ENCODE measurements around the gene INHA.

Gene INHA

GRCh38 chr2:219572237-219573001 lies at the start of gene INHA:
INHA (plus strand) TSS chr2:219572310; CDS start chr2:219572375, 65 bp downstream.
- ChIA-PET CTCF (interaction anchor here (3.1 kb wide), 1 partner anchor 12 kb away, joined by 18 read pairs; no protein-coding TSS in a partner anchor), POLR2A (no interaction called here)
- no peak for DNase-seq (ENCODE audit: extremely low spot score)
- no peak for TF ChIP-seq CTCF (IDR thresholded peaks at IDR 0.05; ENCODE audit: control extremely low read depth, extremely low read depth, low read depth, missing control alignments)

GRCh38 chr2:219523031-219523671 lies 49.0 kb upstream of the INHA start:
- TF ChIP-seq CTCF (IDR thresholded peaks at IDR 0.05; ENCODE audit: control extremely low read depth, extremely low read depth, low read depth, missing control alignments): no peak
- POLR2A ChIA-PET: interaction anchor here (0.6 kb wide), 1 partner anchor 68 kb away, joined by 3 read pairs; no protein-coding TSS in a partner anchor
- CTCF ChIA-PET: interaction anchor here (1.0 to 9.9 kb wide), 5 partner anchors 19 to 121 kb away, joined by 3 to 325 read pairs (median 3); partner anchors contain the start of genes CHPF, GMPPA and TMEM198
- DNase-seq (ENCODE audit: extremely low spot score): no peak

GRCh38 chr2:219524817-219525216 lies 47.3 kb upstream of the INHA start:
- ChIA-PET CTCF (interaction anchor here (0.9 to 9.9 kb wide), 7 partner anchors 17 to 137 kb away, joined by 3 to 325 read pairs (median 4); partner anchors contain the start of genes CHPF, DNPEP, GMPPA and TMEM198), POLR2A (no interaction called here)
- no peak for DNase-seq (ENCODE audit: extremely low spot score)
- no peak for TF ChIP-seq CTCF (IDR thresholded peaks at IDR 0.05; ENCODE audit: control extremely low read depth, extremely low read depth, low read depth, missing control alignments)

GRCh38 chr2:219525533-219526232 lies 46.4 kb upstream of the INHA start:
- DNase-seq (ENCODE audit: extremely low spot score): no peak
- ChIA-PET POLR2A (no interaction called here), CTCF (interaction anchor here (0.9 to 9.9 kb wide), 10 partner anchors 7 to 164 kb away, joined by 3 to 325 read pairs (median 5); partner anchors contain the start of genes CHPF, DNPEP, GMPPA and TMEM198)
- TF ChIP-seq CTCF (IDR thresholded peaks at IDR 0.05; ENCODE audit: control extremely low read depth, extremely low read depth, low read depth, missing control alignments): no peak

- ChIA-PET CTCF (interaction anchor here (0.9 to 9.9 kb wide), 7 partner anchors 8 to 163 kb away, joined by 3 to 325 read pairs (median 14); partner anchors contain the start of genes CHPF, GMPPA and TMEM198), POLR2A (no interaction called here)
- TF ChIP-seq CTCF (IDR thresholded peaks at IDR 0.05; ENCODE audit: control extremely low read depth, extremely low read depth, low read depth, missing control alignments): no peak
- no peak for DNase-seq (ENCODE audit: extremely low spot score)
These were observed 45.6 kb upstream of the INHA start for GRCh38 chr2:219526320-219527075.

All from GM10248 (cell line).